IMR-90 (cell line): ENCODE measurements around the gene ZNF440. TPM values are rescaled to one million over a fixed set of nuclear protein-coding genes. Genes with fewer than 3 reads are reported as not detected.

Experiments
- CEBPB ChIP-seq: IDR thresholded peaks from 2 replicates; pipeline ENCODE4 v1.6.1; 2012; ENCODE audit warnings: low read depth, low read length, improper control_type of control experiment
- MAFK ChIP-seq: IDR thresholded peaks from 2 replicates; pipeline ENCODE4 v1.6.1; 2012; ENCODE audit warnings: low read depth, low read length, improper control_type of control experiment
- RCOR1 ChIP-seq: IDR thresholded peaks from 2 replicates; pipeline ENCODE4 v1.6.1; 2012; ENCODE audit warnings: mild to moderate bottlenecking, low read length, improper control_type of control experiment; ENCODE audit not compliant: insufficient replicate concordance
- SMC3 ChIP-seq: fragments of 150-350 bp; IDR thresholded peaks from 2 replicates; pipeline ENCODE4 v1.6.1; 2016; ENCODE audit warnings: low read depth, mild to moderate bottlenecking, antibody characterized with exemption, low read length, moderate library complexity
- polyA plus RNA-seq, 3 experiments: library from polyadenylated mRNA; depleted of rRNA; stranded (reverse); fragments of >200 nt; gene quantifications; 2 replicates each; pipeline ENCODE4 v1.2.3, GENCODE V29; 2012; ENCODE audit warnings: low replicate concordance in 1 of 3
- total RNA-seq: library from RNA; depleted of rRNA; stranded (reverse); fragments of >200 nt; gene quantifications from 2 replicates; pipeline ENCODE4 v1.2.3, GENCODE V29; 2012

ZNF440 gene
- total and polyA plus RNA-seq, 2 of the 4 experiments (the other 2 are of a cell fraction) = 2.8 to 8.4 TPM

- TF ChIP-seq RCOR1 (no peak), SMC3 (no peak), CEBPB (no peak), MAFK (no peak)
These were observed 47.2 kb upstream of the ZNF440 start, which contains the start of gene ZNF441 (continued) for GRCh38 chr19:11766597-11767591.
